Measurements from ENCODE around the gene HNRNPLL. TPM values are rescaled to one million over a fixed set of nuclear protein-coding genes. Genes with fewer than 3 reads are reported as not detected.
A peak's percentile ranks its signal among the peaks of the same experiment; 100 is the strongest.

HNRNPLL gene
- total RNA-seq, 1 experiment from 2014 or later, result 62.9 TPM

- in situ Hi-C loops (cut with HindIII; ENCODE audit: low pct_unique_long_range_greater_than_20kb, low sequenced_read_pairs), result loop anchor here (25.0 kb wide), 1 partner anchor 165 kb away; no protein-coding TSS in a partner anchor
- DNase-seq (ENCODE audit: low read depth, low spot score), result no peak
These were observed 30.6 kb downstream of the HNRNPLL start for GRCh38 chr2:38572167-38572566.

DNA sequence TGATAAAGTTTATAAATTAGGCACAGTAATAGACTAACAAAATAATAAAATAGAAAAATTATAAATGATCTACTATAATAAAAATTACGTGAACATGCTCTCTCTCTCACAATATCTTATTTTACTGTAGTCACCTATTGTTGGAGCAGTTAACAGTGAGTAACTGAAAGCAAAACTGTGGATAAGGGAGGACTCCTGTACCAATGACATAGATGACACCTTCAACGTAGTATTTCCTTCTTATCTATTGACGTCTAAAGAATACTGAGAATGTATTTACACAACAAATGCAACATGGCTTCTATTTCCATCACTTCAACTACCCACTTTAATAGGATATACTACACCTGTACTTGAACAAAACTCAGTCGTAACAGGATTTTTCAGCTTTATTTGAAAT, 31.5 kb downstream of the HNRNPLL start:
- in situ Hi-C loops (cut with HindIII; ENCODE audit: low pct_unique_long_range_greater_than_20kb, low sequenced_read_pairs), result loop anchor here (25.0 kb wide), 1 partner anchor 166 kb away; no protein-coding TSS in a partner anchor
- DNase-seq (ENCODE audit: low read depth, low spot score), result no peak

DNA sequence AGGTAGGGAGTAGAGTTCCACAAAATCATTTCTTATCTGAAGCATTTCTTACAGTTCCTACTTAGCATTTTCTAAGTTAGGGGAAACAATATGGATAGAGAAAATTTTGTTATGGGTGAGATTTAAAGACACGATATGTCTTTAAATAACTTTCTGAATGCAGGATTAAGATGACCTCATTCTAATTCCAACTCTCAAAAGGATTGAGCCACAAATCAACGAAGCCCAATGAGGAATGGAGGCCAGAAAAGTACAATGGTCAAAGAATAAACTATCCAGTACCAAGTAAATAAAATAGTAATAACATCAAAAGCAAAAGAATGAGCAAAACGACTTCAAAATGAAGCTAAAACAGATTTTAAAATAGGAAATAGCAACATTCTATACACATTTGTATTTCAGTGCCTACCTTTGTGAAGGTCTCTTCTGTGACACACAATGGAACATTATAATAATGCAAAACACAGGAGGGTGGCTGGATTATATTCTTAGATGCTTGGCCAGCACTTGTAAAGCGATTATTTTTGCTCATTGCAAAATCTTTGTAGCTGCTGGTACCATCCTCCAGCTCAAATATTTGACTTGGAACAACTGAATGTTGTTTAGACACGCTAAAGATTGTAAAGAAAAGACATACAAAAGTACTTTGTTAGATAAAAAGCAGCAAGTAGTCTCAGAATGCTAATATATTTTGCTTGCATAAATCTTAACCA, 33.8 kb downstream of the HNRNPLL start:
- in situ Hi-C loops (cut with HindIII; ENCODE audit: low pct_unique_long_range_greater_than_20kb, low sequenced_read_pairs), result loop anchor here (25.0 kb wide), 1 partner anchor 168 kb away; no protein-coding TSS in a partner anchor
- DNase-seq (ENCODE audit: low read depth, low spot score), result no peak

DNA sequence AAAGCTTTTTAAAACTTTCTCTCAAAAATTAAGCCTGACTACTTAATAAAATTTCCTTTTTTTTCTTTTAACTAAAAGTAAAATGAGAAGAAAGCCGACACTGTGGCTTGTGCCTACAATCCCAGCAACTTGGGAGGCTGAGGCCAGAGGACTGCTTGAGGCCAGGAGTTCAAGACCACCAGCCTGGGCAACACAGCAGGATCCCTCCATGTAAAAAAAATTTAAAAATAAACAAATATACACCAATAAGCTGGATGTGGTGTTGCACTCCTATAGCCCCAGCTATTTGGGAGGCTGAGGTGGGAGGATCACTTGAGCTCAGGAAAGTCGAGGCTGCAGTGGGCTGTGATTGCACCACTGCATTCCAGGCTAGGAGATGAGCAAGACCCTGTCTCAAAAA, 37.4 kb downstream of the HNRNPLL start:
- in situ Hi-C loops (cut with HindIII; ENCODE audit: low pct_unique_long_range_greater_than_20kb, low sequenced_read_pairs), result loop anchor here (25.0 kb wide), 1 partner anchor 172 kb away; no protein-coding TSS in a partner anchor
- DNase-seq (ENCODE audit: low read depth, low spot score), result no peak

GRCh38 chr2:38561691-38562090, 41.0 kb downstream of the HNRNPLL start:
- no peak for DNase-seq (ENCODE audit: low read depth, low spot score)
- in situ Hi-C loops (cut with HindIII; ENCODE audit: low pct_unique_long_range_greater_than_20kb, low sequenced_read_pairs), result loop anchor here (25.0 kb wide), 1 partner anchor 176 kb away; no protein-coding TSS in a partner anchor

DNA sequence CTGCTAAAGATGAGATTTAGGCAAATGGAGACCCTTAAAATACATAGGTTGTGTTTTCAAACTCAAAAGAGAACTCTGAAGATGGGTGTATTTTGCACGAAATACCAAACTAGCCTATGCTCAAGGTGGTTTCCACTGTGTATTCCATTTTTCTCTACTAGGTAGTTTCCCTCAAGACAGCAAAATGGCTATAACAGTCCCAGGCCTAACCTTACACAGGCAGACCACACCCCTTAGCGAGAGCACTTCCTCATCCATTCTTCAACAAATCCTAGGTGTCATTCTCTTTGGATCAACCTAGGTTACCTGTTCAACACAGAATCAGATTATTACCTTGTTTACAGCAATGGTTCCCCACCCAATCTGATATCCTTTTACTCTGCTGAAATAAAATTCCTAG, 42.6 kb downstream of the HNRNPLL start:
- in situ Hi-C loops (cut with HindIII; ENCODE audit: low pct_unique_long_range_greater_than_20kb, low sequenced_read_pairs), result loop anchor here (25.0 kb wide), 1 partner anchor 177 kb away; no protein-coding TSS in a partner anchor
- no peak for DNase-seq (ENCODE audit: low read depth, low spot score)

DNA sequence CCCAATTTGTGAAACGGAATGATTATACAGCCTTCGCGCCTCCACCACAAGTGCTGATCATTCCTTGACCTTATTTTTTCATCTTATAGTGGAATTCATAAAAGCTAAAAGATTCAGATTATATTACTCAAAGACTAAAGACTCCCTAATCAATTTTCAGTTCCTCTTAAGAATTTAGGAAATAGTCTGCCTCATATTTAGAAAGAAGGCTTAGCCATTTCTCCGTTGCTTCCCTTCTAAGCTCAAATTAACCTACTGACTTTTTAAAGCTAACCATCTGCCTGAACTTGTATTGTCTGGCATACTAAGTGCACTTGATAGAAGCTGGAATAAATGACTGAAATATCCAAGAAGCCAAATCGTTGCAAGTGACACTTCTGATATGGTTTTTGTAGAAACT, 44.7 kb downstream of the HNRNPLL start:
- in situ Hi-C loops (cut with HindIII; ENCODE audit: low pct_unique_long_range_greater_than_20kb, low sequenced_read_pairs), result loop anchor here (25.0 kb wide), 1 partner anchor 179 kb away; no protein-coding TSS in a partner anchor
- DNase-seq (ENCODE audit: low read depth, low spot score), result no peak

DNA sequence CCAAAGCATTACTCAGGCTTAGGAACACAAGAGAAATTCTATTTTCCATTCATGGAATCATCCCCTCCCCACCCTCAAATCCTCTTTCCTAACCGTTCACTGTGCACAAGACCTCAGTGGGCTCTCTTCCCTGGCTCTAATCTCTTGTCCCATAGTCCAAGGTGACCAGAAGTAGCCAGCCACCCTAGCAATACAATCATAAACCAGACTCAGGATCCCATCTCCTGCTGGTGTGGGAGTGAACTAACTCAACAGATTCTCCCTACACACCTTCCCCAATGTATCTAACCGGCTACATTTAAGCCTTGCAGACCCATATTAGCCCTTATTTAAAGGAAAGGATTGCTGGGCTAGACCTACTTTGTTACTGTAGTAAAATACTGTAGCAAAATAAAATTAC, 45.5 kb downstream of the HNRNPLL start:
- no peak for DNase-seq (ENCODE audit: low read depth, low spot score)
- in situ Hi-C loops (cut with HindIII; ENCODE audit: low pct_unique_long_range_greater_than_20kb, low sequenced_read_pairs), result loop anchor here (25.0 kb wide), 1 partner anchor 180 kb away; no protein-coding TSS in a partner anchor

DNA sequence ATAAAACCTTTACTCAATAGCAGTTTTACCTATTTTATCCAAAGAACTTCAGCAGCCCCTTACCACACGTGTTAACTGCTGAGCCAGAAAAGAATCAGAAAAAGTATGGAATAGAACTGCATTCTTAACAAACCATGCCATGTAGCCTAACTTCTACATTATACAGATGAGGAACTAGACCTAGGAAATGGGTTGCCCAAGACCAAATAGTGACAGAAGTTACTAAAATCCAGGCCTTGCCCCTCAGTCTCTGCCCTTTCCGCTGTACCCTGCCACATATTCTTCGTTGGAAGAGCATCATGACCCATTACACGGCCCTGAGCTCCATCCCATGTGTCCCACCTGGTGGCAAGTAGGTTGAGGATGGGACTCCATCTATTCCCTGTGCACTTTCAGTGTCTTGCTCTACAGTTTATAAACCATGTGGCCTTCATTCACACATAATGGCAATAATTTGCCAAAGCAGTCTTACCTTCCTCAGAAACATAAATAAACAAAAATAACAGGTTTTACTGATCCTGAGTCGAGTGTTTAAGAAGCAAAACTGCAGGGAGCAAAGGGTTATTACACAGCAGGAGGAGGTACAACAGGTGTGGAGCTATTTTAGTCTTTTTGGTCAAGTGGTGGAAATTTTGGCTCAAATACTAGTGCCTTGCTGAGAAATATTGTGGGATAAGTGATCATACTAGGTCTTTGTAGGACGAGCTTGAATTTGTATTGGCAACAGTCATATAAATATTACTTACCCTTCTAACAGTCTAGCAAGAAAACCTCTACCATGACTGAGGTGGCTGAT, 46.5 kb downstream of the HNRNPLL start:
- in situ Hi-C loops (cut with HindIII; ENCODE audit: low pct_unique_long_range_greater_than_20kb, low sequenced_read_pairs), result loop anchor here (25.0 kb wide), 1 partner anchor 181 kb away; no protein-coding TSS in a partner anchor
- DNase-seq (ENCODE audit: low read depth, low spot score), result no peak

DNA sequence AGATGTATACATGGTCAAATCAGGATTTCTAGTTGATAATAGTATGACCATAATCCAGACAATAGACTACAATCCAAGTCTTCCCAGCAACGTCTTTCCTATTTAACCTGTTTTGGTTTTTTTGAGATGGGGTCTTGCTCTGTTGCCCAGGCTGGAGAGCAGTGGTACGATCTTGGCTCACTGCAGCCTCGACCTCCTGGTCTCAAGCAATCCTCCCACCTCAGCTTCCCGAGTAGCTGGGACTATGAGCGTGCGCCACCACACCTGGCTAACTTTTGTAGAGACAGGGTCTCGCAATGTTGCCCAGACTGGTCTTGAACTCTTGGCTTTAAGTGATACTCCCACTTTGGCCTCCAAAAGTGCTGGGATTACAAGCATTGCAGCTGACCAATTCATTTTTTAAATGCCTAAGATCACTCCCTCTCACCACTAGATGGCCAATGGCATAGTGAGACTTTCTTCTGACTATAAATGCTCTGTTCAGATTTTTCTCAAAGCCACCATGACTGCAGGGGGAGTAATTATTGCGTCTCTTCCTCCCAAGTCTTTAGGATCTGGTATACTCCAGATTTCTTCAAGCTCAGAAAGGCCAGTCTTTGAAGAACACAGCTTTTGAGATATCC, 47.6 kb downstream of the HNRNPLL start:
- in situ Hi-C loops (cut with HindIII; ENCODE audit: low pct_unique_long_range_greater_than_20kb, low sequenced_read_pairs), result loop anchor here (25.0 kb wide), 1 partner anchor 182 kb away; no protein-coding TSS in a partner anchor
- DNase-seq (ENCODE audit: low read depth, low spot score), result peak; percentile 86

- no peak for DNase-seq (ENCODE audit: low read depth, low spot score)
- in situ Hi-C loops (cut with HindIII; ENCODE audit: low pct_unique_long_range_greater_than_20kb, low sequenced_read_pairs), result loop anchor here (25.0 kb wide), 1 partner anchor 184 kb away; no protein-coding TSS in a partner anchor
These were observed 49.2 kb downstream of the HNRNPLL start for GRCh38 chr2:38553554-38553953.

DNA sequence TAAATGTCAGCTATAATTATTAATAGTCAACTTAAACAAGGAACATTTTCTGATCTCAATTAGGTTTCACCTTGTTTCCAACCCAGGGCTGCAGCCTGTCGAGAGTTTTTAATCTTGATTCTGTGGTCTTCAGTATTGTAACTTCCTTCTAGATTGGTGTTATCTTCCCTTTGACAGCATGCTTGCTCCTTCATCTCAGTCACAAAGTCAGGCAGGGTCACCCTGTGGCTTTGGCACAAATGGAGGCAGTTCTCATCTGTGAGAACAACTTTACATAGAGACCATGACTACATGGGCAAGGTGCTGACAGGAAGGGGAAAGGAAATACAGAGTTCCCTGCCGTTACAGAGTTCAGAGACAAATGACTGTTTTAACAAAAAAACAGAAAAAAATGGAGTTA, 50.5 kb downstream of the HNRNPLL start:
- no peak for DNase-seq (ENCODE audit: low read depth, low spot score)
- in situ Hi-C loops (cut with HindIII; ENCODE audit: low pct_unique_long_range_greater_than_20kb, low sequenced_read_pairs), result loop anchor here (25.0 kb wide), 1 partner anchor 185 kb away; no protein-coding TSS in a partner anchor

DNA sequence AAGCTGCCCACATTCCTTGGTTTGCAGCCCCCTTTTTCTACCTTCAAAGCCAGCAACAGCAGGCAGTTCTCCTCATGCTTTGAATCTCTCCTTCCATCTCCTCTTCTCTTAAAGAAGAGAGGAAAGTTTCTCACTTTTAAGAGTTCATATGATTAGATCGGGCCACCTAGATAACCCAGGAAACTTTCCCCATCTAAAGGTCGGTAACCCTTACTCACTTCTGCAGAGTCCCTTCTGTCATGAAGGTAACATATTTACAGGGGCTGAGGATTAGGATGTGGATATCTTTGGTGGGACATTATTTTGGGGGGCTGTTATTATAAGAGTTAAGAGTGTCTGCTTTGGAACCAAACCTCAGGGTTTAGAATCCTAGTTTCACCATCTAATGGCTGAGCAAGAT, 51.0 kb downstream of the HNRNPLL start:
- in situ Hi-C loops (cut with HindIII; ENCODE audit: low pct_unique_long_range_greater_than_20kb, low sequenced_read_pairs), result loop anchor here (25.0 kb wide), 1 partner anchor 186 kb away; no protein-coding TSS in a partner anchor

GRCh38 chr2:38551171-38551570, 51.6 kb downstream of the HNRNPLL start:
- in situ Hi-C loops (cut with HindIII; ENCODE audit: low pct_unique_long_range_greater_than_20kb, low sequenced_read_pairs), result loop anchor here (25.0 kb wide), 1 partner anchor 186 kb away; no protein-coding TSS in a partner anchor
- DNase-seq (ENCODE audit: low read depth, low spot score), result no peak

More for the DNA sequence above, 51.0 kb downstream of the HNRNPLL start:
- DNase-seq (ENCODE audit: low read depth, low spot score), result no peak

- in situ Hi-C loops (cut with HindIII; ENCODE audit: low pct_unique_long_range_greater_than_20kb, low sequenced_read_pairs), result loop anchor here (25.0 kb wide), 1 partner anchor 187 kb away; no protein-coding TSS in a partner anchor
- no peak for DNase-seq (ENCODE audit: low read depth, low spot score)
These were observed 52.9 kb downstream of the HNRNPLL start for GRCh38 chr2:38549851-38550250.

GRCh38 chr2:38549071-38549704, 53.5 kb downstream of the HNRNPLL start:
- no peak for DNase-seq (ENCODE audit: low read depth, low spot score)
- in situ Hi-C loops (cut with HindIII; ENCODE audit: low pct_unique_long_range_greater_than_20kb, low sequenced_read_pairs), result no loop called here

- peak; percentile 37 for DNase-seq (ENCODE audit: low read depth, low spot score)
These were observed 54.9 kb downstream of the HNRNPLL start for GRCh38 chr2:38547791-38548190.

More at GRCh38 chr2:38547791-38548190, 54.9 kb downstream of the HNRNPLL start:
- in situ Hi-C loops (cut with HindIII; ENCODE audit: low pct_unique_long_range_greater_than_20kb, low sequenced_read_pairs), result no loop called here
